G401 (cell line): Measurements from ENCODE around the gene MCTP1. TPM values are rescaled to one million over a fixed set of nuclear protein-coding genes. Genes with fewer than 3 reads are reported as not detected.

Source experiments
- DNase-seq: peaks from one replicate; pipeline ENCODE4 v3.0.0-alpha.2; 2015; ENCODE audit warnings: low spot score
- in situ Hi-C: cut with HindIII; loops from 2 replicates; pipeline ENCODE4 v1.10.0; 2016; ENCODE audit warnings: low sequenced_read_pairs, mixed read lengths
- total RNA-seq: library from RNA; depleted of rRNA; stranded (reverse); fragments of >200 nt; shearing (Covaris generic); gene quantifications from 2 replicates; pipeline ENCODE4 v1.2.3, GENCODE V29; 2014

MCTP1 gene
- total RNA-seq, 1 experiment from 2014 or later = not detected

- in situ Hi-C loops = no loop called here
- no peak for DNase-seq
Measured at GRCh38 chr5:95256991-95257390, 27.9 kb downstream of the MCTP1 start.

- in situ Hi-C loops = no loop called here
- DNase-seq = no peak
Measured at GRCh38 chr5:95256446-95256845, 28.4 kb downstream of the MCTP1 start.

- in situ Hi-C loops = no loop called here
- DNase-seq = no peak
Measured at GRCh38 chr5:95252801-95253200, 32.1 kb downstream of the MCTP1 start.

- in situ Hi-C loops = no loop called here
- no peak for DNase-seq
Measured at GRCh38 chr5:95251185-95251584, 33.7 kb downstream of the MCTP1 start.

GRCh38 chr5:95244479-95244878 is 40.4 kb downstream of the MCTP1 start:
- in situ Hi-C loops = no loop called here
- peak; percentile 72 for DNase-seq

GRCh38 chr5:95241635-95242034 is 43.3 kb downstream of the MCTP1 start:
- no peak for DNase-seq
- in situ Hi-C loops = no loop called here

GRCh38 chr5:95241161-95241560 is 43.7 kb downstream of the MCTP1 start:
- in situ Hi-C loops = no loop called here
- DNase-seq = no peak

GRCh38 chr5:95238560-95239325 is 46.2 kb downstream of the MCTP1 start:
- DNase-seq = peak; percentile 86
- in situ Hi-C loops = no loop called here

GRCh38 chr5:95237324-95237723 is 47.6 kb downstream of the MCTP1 start:
- no peak for DNase-seq

GRCh38 chr5:95235439-95235982 is 49.4 kb downstream of the MCTP1 start:
- in situ Hi-C loops = no loop called here

More at GRCh38 chr5:95237324-95237723, 47.6 kb downstream of the MCTP1 start:
- in situ Hi-C loops = no loop called here

GRCh38 chr5:95229646-95230045 is 55.2 kb downstream of the MCTP1 start:
- in situ Hi-C loops = no loop called here
- DNase-seq = no peak

More at GRCh38 chr5:95235439-95235982, 49.4 kb downstream of the MCTP1 start:
- DNase-seq = no peak

- in situ Hi-C loops = no loop called here
- DNase-seq = no peak
Measured at GRCh38 chr5:95224701-95225459, 60.0 kb downstream of the MCTP1 start.

- no peak for DNase-seq
- in situ Hi-C loops = no loop called here
Measured at GRCh38 chr5:95223566-95224258, 61.2 kb downstream of the MCTP1 start.

- no peak for DNase-seq
- in situ Hi-C loops = no loop called here
Measured at GRCh38 chr5:95222836-95223235, 62.1 kb downstream of the MCTP1 start.

GRCh38 chr5:95221234-95221633 is 63.7 kb downstream of the MCTP1 start:
- peak; percentile 51 for DNase-seq
- in situ Hi-C loops = no loop called here

- in situ Hi-C loops = no loop called here
- DNase-seq = no peak
Measured at GRCh38 chr5:95220381-95220780, 64.5 kb downstream of the MCTP1 start.

GRCh38 chr5:95219411-95219810 is 65.5 kb downstream of the MCTP1 start:
- in situ Hi-C loops = no loop called here
- DNase-seq = no peak

GRCh38 chr5:95217881-95218280 is 67.0 kb downstream of the MCTP1 start:
- in situ Hi-C loops = no loop called here
- DNase-seq = no peak

GRCh38 chr5:95217351-95217750 is 67.5 kb downstream of the MCTP1 start:
- in situ Hi-C loops = no loop called here
- DNase-seq = no peak
